Lung (tissue), 12 donors: ENCODE results near the gene KIF25. TPM values are rescaled to one million over a fixed set of nuclear protein-coding genes. Genes with fewer than 3 reads are reported as not detected.
"Not testable (repeated sequence)": the region's sequence is repeated elsewhere in the genome, so short reads cannot be mapped to it uniquely, and the experiment has no call there.

Experiments used
- ATAC-seq: fragments of 200-7000 bp; cut with Tn5 transposase; one replicate; pipeline ENCODE4 v1.9.1; 2020; ENCODE audit warnings: moderate number of reproducible peaks; ENCODE audit not compliant: insufficient read depth, low FRiP score
- DNase-seq, 3 donors: peaks; one replicate each; pipeline ENCODE4 v3.0.0-alpha.2; 2013 to 2017
- H3K27ac ChIP-seq, 2 donors: one replicate each; pipeline ENCODE4 v1.5.1; 2013; ENCODE audit warnings: mild to moderate bottlenecking in 2 of 2, moderate library complexity in 2 of 2, control low read depth in 1 of 2, inconsistent platforms in 1 of 2, low read depth in 1 of 2, low read length in 1 of 2
- H3K27me3 ChIP-seq, 3 donors: one replicate each; pipeline ENCODE4 v1.5.1; 2013; ENCODE audit warnings: low read length in 2 of 3; ENCODE audit not compliant: control insufficient read depth in 3 of 3, insufficient read depth in 3 of 3
- H3K36me3 ChIP-seq, 4 donors: one replicate each; pipeline ENCODE4 v1.5.1; 2013; ENCODE audit warnings: low read length in 4 of 4, mild to moderate bottlenecking in 1 of 4, moderate library complexity in 1 of 4; ENCODE audit not compliant: control insufficient read depth in 4 of 4, insufficient read depth in 4 of 4
- H3K4me1 ChIP-seq, 5 donors: one replicate each; pipeline ENCODE4 v1.5.1; 2013; ENCODE audit warnings: low read length in 5 of 5, mild to moderate bottlenecking in 2 of 5, moderate library complexity in 1 of 5; ENCODE audit not compliant: control insufficient read depth in 5 of 5, insufficient read depth in 5 of 5
- H3K4me3 ChIP-seq: one replicate; pipeline ENCODE4 v1.5.1; 2013; ENCODE audit warnings: mild to moderate bottlenecking, control low read depth, moderate library complexity
- H3K9ac ChIP-seq, 2 donors: one replicate each; pipeline ENCODE4 v1.5.1; 2013; ENCODE audit warnings: low read length in 2 of 2, control low read depth in 1 of 2; ENCODE audit not compliant: insufficient read depth in 1 of 2
- H3K9me3 ChIP-seq, 4 donors: one replicate each; pipeline ENCODE4 v1.5.1; 2013; ENCODE audit warnings: low read length in 3 of 4, mild to moderate bottlenecking in 1 of 4, moderate library complexity in 1 of 4; ENCODE audit not compliant: control insufficient read depth in 4 of 4, insufficient read depth in 3 of 4
- WGBS, 2 donors: extraction: QIAGEN DNeasy Blood & Tissue Kit; methylation state at CpG; one replicate each; pipeline ENCODE4 v1.1.7; 2013; 5-methylcytosine and 5-hydroxymethylcytosine counted together
- polyA plus RNA-seq, 2 donors: library from polyadenylated mRNA; stranded (reverse); fragments of 200-250 nt; gene quantifications; one replicate each; pipeline ENCODE4 v1.2.1, GENCODE V29; 2013
- total RNA-seq, 2 donors: library from RNA; depleted of rRNA in 1 of 2; stranded (reverse); fragments of >200 nt in 1 of 2; gene quantifications; one replicate each; pipeline ENCODE4 v1.2.1, GENCODE V29; 2014 to 2021
- TF ChIP-seq, protein P1 (sequence below): IDR thresholded peaks from 2 replicates; pipeline ENCODE4 v1.5.1; 2012; ENCODE audit warnings: mild to moderate bottlenecking; ENCODE audit errors: control extremely low read depth, extremely low read depth
- donor health status: control.
- donor health status: control.
- donor health status: Bipolar disorder and iron deficiency.
- donor health status: healthy.
- donor health status: DM: yes; HTN: yes; CAD: no.

KIF25 gene
- total and polyA plus RNA-seq, 4 donors, result 0.24 to 5.3 (median 0.53) TPM

DNA sequence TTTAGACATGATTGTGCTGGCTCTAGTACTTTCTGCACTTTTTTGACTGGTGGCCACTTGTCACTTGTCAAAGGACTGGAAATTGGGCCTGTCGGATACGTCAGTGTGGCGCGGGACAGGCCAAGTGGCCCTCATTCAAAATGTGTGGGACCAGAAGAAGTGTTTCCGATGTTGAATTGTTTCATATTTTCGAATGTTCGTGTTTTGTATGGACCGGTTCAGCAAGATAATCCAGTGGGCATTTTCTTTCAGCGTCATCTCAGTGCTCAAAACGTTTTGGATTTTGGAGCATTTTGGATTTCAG, 3.5 kb downstream of the KIF25 start:
- H3K9ac ChIP-seq, result no peak overlapping the region
- no peaks in the 10 kb centered on the region for H3K27me3 ChIP-seq
- no peak overlapping the region for H3K4me3 ChIP-seq
- WGBS, 2 donors, result 74 to 82% methylated on average over 10 of the region's 10 CpGs
- H3K4me1 ChIP-seq, result peaks cover 0 to 4% (median 0%) of the 10 kb centered on the region in 5 donors
- ATAC-seq (no peak), DNase-seq (peak in 2 of 3 donors; percentile 31 to 57)
- H3K27ac ChIP-seq, result no peak overlapping the region
- TF ChIP-seq, protein P1, sequence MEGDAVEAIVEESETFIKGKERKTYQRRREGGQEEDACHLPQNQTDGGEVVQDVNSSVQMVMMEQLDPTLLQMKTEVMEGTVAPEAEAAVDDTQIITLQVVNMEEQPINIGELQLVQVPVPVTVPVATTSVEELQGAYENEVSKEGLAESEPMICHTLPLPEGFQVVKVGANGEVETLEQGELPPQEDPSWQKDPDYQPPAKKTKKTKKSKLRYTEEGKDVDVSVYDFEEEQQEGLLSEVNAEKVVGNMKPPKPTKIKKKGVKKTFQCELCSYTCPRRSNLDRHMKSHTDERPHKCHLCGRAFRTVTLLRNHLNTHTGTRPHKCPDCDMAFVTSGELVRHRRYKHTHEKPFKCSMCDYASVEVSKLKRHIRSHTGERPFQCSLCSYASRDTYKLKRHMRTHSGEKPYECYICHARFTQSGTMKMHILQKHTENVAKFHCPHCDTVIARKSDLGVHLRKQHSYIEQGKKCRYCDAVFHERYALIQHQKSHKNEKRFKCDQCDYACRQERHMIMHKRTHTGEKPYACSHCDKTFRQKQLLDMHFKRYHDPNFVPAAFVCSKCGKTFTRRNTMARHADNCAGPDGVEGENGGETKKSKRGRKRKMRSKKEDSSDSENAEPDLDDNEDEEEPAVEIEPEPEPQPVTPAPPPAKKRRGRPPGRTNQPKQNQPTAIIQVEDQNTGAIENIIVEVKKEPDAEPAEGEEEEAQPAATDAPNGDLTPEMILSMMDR, result no peak
- no peaks in the 10 kb centered on the region for H3K36me3 ChIP-seq
- no peaks in the 10 kb centered on the region for H3K9me3 ChIP-seq

DNA sequence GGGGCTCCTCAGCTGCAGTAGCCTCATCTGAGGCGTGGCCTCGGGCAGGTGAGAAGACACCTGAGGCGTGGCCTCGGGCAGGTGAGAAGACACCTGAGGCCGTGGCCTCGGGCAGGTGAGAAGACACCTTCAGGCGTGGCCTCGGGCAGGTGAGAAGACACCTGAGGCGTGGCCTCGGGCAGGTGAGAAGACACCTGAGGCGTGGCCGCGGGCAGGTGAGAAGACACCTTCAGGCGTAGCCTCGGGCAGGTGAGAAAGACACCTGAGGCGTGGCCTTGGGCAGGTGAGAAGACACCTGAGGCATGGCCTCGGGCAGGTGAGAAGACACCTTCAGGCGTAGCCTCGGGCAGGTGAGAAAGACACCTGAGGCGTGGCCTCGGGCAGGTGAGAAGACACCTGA, 4.0 kb downstream of the KIF25 start:
- not testable (repeated sequence) for H3K27me3 ChIP-seq, H3K4me1 ChIP-seq, DNase-seq, ATAC-seq, H3K9ac ChIP-seq, H3K4me3 ChIP-seq, H3K36me3 ChIP-seq, H3K27ac ChIP-seq, H3K9me3 ChIP-seq
- whole genome bisulfite sequencing, 2 donors, result 88 to 90% methylated on average over 11 to 21 of the region's 21 CpGs

DNA sequence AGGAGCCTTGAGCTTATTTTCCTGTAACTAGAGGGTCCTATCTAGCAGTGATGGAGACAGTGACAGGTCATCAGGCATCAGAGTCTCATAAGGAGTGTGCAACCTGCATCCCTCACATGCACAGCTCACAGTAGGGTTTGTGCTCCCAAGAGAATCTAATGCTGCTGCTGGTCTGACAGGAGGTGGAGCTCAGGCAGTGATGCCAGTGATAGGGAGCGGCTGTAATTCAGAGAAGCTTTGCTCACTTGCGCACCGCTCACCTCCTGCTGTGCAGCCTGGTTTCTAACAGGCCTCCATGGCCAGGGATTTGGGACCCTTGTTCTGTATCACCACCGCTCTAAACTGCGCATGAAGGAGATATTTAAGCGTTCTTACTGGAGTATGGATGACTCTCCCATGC, 5.3 kb downstream of the KIF25 start:
- H3K4me3 ChIP-seq, result no peak overlapping the region
- H3K9ac ChIP-seq, result no peak overlapping the region
- no peak overlapping the region for H3K27ac ChIP-seq
- no peaks in the 10 kb centered on the region for H3K27me3 ChIP-seq
- no peaks in the 10 kb centered on the region for H3K36me3 ChIP-seq
- DNase-seq (no peak), ATAC-seq (no peak)
- H3K9me3 ChIP-seq, result no peaks in the 10 kb centered on the region
- WGBS, 2 donors, result 83 to 92% methylated on average over 6 of the region's 6 CpGs
- peaks cover 0 to 4% (median 0%) of the 10 kb centered on the region in 5 donors for H3K4me1 ChIP-seq
- TF ChIP-seq, protein P1, result no peak

DNA sequence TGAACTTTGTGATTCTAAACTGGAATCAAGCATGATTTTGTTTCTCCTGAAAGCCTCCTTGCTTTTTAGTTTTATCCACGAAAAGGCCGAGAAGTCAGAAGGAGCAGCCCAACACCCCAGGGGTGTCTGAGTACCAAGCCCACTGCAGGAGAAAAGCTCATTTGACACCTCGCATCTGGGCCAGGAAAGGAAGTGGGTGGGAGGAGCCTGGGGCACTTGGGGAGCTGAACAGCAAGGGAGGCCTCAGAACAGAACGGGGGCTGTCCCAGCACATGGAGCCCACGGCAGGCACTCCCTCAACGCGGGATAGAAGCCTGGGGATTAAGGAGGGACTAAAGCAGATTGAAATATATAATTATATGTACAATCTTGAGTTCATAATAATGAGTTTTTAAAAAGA, 6.6 kb downstream of the KIF25 start:
- no peak overlapping the region for H3K4me3 ChIP-seq
- 77 to 78% methylated on average over 7 of the region's 7 CpGs for WGBS, 2 donors
- H3K9me3 ChIP-seq, result no peaks in the 10 kb centered on the region
- H3K36me3 ChIP-seq, result no peaks in the 10 kb centered on the region
- no peaks in the 10 kb centered on the region for H3K27me3 ChIP-seq
- TF ChIP-seq, protein P1, result no peak
- no peak overlapping the region for H3K27ac ChIP-seq
- DNase-seq (no peak), ATAC-seq (no peak)
- peaks cover 0 to 2% (median 0%) of the 10 kb centered on the region in 5 donors for H3K4me1 ChIP-seq
- no peak overlapping the region for H3K9ac ChIP-seq
